ENCODE data around the gene PRKCH.

PRKCH gene

GRCh38 chr14:61513986-61514830 lies 192.8 kb downstream of the PRKCH start:
- no peak for TF ChIP-seq CTCF (IDR thresholded peaks at IDR 0.05; ENCODE audit: insufficient read depth, low read depth, low read length, missing control alignments)
- H3K4me3 ChIP-seq (ENCODE audit: low read length) = no peak overlapping the region
- peak; percentile 42 for DNase-seq (ENCODE audit: low read depth)

- TF ChIP-seq CTCF (IDR thresholded peaks at IDR 0.05; ENCODE audit: insufficient read depth, low read depth, low read length, missing control alignments) = no peak
- no peak overlapping the region for H3K4me3 ChIP-seq (ENCODE audit: low read length)
- DNase-seq (ENCODE audit: low read depth) = no peak
Observed at GRCh38 chr14:61514927-61515326, 193.5 kb downstream of the PRKCH start.

DNA sequence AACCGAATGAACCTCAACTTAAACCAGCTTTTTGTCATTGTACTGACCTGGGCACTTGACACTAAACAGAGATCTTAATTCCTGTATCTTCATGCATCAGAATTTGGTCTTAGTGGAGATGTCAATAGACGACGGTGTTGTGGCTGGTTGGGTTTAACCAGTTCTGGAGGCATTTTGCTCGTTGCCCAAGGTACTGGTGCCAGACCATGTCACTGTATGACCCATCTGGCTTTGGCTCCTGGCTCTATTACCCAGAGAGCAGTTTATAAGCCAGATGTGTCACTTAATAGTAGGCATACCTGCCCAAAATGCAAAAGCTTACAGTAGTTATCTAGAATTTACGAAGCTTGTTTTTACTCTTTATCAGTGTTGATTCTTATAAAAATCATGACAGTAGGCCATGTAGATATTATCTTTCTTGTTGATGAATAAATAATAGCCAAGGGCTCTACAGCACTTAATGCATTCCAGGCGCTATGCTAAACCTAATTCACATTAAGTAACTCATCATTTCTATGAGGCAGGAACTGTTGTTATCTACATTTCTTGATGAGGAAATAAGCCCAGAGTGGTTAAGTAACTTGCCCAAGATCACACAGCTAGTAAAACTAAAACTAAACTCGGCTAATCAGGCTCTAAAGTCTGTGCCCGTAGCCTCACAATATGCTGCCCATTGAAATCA lies 194.2 kb downstream of the PRKCH start:
- no peak for DNase-seq (ENCODE audit: low read depth)
- no peak for TF ChIP-seq CTCF (IDR thresholded peaks at IDR 0.05; ENCODE audit: insufficient read depth, low read depth, low read length, missing control alignments)
- no peak overlapping the region for H3K4me3 ChIP-seq (ENCODE audit: low read length)

- no peak overlapping the region for H3K4me3 ChIP-seq (ENCODE audit: low read length)
- no peak for TF ChIP-seq CTCF (IDR thresholded peaks at IDR 0.05; ENCODE audit: insufficient read depth, low read depth, low read length, missing control alignments)
- DNase-seq (ENCODE audit: low read depth) = no peak
Observed at GRCh38 chr14:61516118-61516743, 194.9 kb downstream of the PRKCH start.

GRCh38 chr14:61516964-61517653 lies 195.7 kb downstream of the PRKCH start:
- no peak for TF ChIP-seq CTCF (IDR thresholded peaks at IDR 0.05; ENCODE audit: insufficient read depth, low read depth, low read length, missing control alignments)
- H3K4me3 ChIP-seq (ENCODE audit: low read length) = no peak overlapping the region
- DNase-seq (ENCODE audit: low read depth) = no peak

DNA sequence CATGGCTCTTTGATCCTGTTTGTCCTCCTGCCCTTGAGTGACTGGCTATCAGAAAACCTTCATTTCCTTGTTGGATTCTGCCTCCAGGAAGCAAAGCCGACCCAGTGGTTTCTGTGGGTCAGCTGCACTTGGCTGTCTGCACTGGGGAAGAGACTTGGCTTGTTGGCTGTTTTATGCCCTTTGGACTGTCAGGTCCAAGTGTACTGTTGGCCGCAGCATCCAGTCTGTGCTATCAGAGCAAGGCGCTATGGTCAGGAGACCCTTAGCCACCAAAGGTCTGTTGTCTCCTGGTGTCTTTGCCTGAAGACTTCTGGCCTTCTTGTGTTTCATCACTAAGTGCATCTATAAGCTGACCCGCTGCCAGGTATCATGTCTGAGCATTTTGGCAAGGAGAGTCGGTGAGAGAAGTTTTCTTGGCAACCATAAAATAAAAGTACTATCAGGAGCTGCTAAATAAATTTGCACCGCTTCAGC lies 196.6 kb downstream of the PRKCH start:
- no peak for TF ChIP-seq CTCF (IDR thresholded peaks at IDR 0.05; ENCODE audit: insufficient read depth, low read depth, low read length, missing control alignments)
- H3K4me3 ChIP-seq (ENCODE audit: low read length) = no peak overlapping the region
- DNase-seq (ENCODE audit: low read depth) = no peak

Data from epithelial cell of esophagus (primary cell).